Measurements from ENCODE around the gene ALDH3A1. TPM values are rescaled to one million over a fixed set of nuclear protein-coding genes. Genes with fewer than 3 reads are reported as not detected.

The ALDH3A1 gene
- not detected for total RNA-seq
- total RNA-seq (2013): not detected
- 0 to 0.18 (median 0) reads per million in 29 experiments for total RNA-seq

- H3K27ac Mint-ChIP-seq: no peak within 1 kb of the TSS
- WGBS (ENCODE audit: insufficient coverage): 77% methylated on average over 21 of the region's 25 CpGs
- ATAC-seq (replicated peaks in 1 of 4) (no peak), DNase-seq (no peak)
- no peak within 1 kb of the TSS for H3K4me3 Mint-ChIP-seq
- POLR2A ChIA-PET: no interaction called here
- no peaks in the 10 kb centered on the region for H3K36me3 ChIP-seq (ENCODE audit: control insufficient read depth in 2 of 2, extremely low read depth in 1 of 2, insufficient read depth in 1 of 2, low read length in 1 of 2)
- no peak within 1 kb of the TSS for H3K27ac ChIP-seq (ENCODE audit: low read length)
- H3K9me3 Mint-ChIP-seq: no peaks in the 10 kb centered on the region
- CTCF ChIA-PET: interaction anchor here in 1 of 2 donors (0.6 kb wide), 1 partner anchor 28 kb away, joined by 5 read pairs; no protein-coding TSS in a partner anchor
- peaks cover 6 to 8% of the 10 kb centered on the region in 2 donors for H3K27me3 Mint-ChIP-seq
- H3K4me3 ChIP-seq (ENCODE audit: control insufficient read depth in 1 of 2, extremely low read depth in 1 of 2, low read length in 1 of 2): no peak within 1 kb of the TSS
- H3K9me3 ChIP-seq: no peaks in the 10 kb centered on the region
- H3K4me1 ChIP-seq (ENCODE audit: control insufficient read depth in 1 of 2, extremely low read depth in 1 of 2, insufficient read depth in 2 of 2, low read length in 2 of 2): peaks cover 0 to 11% of the 10 kb centered on the region in 2 experiments
- peaks cover 0 to 48% of the 10 kb centered on the region in 2 experiments for H3K27me3 ChIP-seq (replicated peaks in 1 of 2; ENCODE audit: control insufficient read depth in 2 of 2, extremely low read depth in 1 of 2, insufficient read depth in 2 of 2, low read length in 1 of 2)
- no peaks in the 10 kb centered on the region for H3K36me3 Mint-ChIP-seq
- peaks cover 0 to 7% (median 4%) of the 10 kb centered on the region in 3 donors for H3K4me1 Mint-ChIP-seq
These were observed at the start of gene ALDH3A1 for GRCh38 chr17:19747829-19748806. ALDH3A1 (minus strand) TSS chr17:19748298; CDS start chr17:19745129, 3,169 bp downstream.

- Mint-ChIP-seq H3K36me3 (peaks cover 68% of the 10 kb centered on the region), H3K4me3 (no peak overlapping the region), H3K4me1 (peaks cover 9 to 13% (median 11%) of the 10 kb centered on the region in 3 donors), H3K9me3 (peaks cover 6 to 22% (median 15%) of the 10 kb centered on the region in 3 donors), H3K27ac (no peak overlapping the region), H3K27me3 (no peaks in the 10 kb centered on the region)
- no peak for DNase-seq
- peaks cover 6 to 48% of the 10 kb centered on the region in 2 donors for H3K36me3 ChIP-seq (ENCODE audit: control insufficient read depth in 2 of 2, extremely low read depth in 1 of 2, insufficient read depth in 1 of 2, low read length in 1 of 2)
- peaks cover 3% of the 10 kb centered on the region for H3K9me3 ChIP-seq
- 100% methylated on average over 1 of the region's 4 CpGs for WGBS (ENCODE audit: insufficient coverage)
- H3K27ac ChIP-seq (ENCODE audit: low read length): no peak overlapping the region
- peak overlapping the region in 1 of 2 donors; percentile 27 for H3K4me3 ChIP-seq (ENCODE audit: control insufficient read depth in 1 of 2, extremely low read depth in 1 of 2, low read length in 1 of 2)
- ChIA-PET CTCF (interaction anchor here in 1 of 2 donors (0.6 kb wide), 1 partner anchor 271 kb away, joined by 6 read pairs; no protein-coding TSS in a partner anchor), POLR2A (no interaction called here)
- ATAC-seq (replicated peaks in 1 of 4): no peak
- no peaks in the 10 kb centered on the region for H3K27me3 ChIP-seq (replicated peaks in 1 of 2; ENCODE audit: control insufficient read depth in 2 of 2, extremely low read depth in 1 of 2, insufficient read depth in 2 of 2, low read length in 1 of 2)
- H3K4me1 ChIP-seq (ENCODE audit: control insufficient read depth in 1 of 2, extremely low read depth in 1 of 2, insufficient read depth in 2 of 2, low read length in 2 of 2): no peaks in the 10 kb centered on the region
These were observed 48.4 kb upstream of the ALDH3A1 start for GRCh38 chr17:19796457-19796856.

DNA sequence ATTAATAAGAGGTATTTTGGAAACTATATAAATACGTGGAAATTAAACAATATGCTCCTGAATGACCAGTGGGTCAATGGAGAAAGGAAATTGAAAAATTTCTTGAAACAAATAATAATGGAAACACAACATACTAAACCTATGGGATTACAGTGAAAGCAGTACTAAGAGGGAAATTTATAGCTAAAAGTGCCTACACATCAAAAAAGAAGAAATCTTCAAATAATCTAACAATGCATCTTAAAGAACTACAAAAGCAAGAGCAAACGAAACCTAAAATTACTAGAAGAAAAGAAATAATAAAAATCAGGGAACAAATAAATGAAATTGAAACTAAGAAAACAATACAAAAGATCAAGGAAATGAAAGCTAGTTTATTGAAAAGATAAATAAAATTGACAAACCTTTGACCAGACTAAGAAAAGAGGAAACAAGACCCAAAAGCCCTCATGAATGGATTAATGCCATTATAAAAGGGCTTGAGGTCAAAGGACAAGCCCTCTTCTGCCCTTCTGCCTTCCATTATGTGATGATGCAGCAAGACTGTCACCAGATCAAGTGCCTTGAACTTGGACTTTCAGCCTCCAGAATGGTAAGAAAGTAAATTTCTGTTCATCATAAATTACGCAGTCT is 43.9 kb upstream of the ALDH3A1 start:
- H3K4me1 Mint-ChIP-seq: peaks cover 0 to 6% (median 0%) of the 10 kb centered on the region in 3 donors
- H3K27me3 Mint-ChIP-seq: no peaks in the 10 kb centered on the region
- peaks cover 6 to 18% (median 12%) of the 10 kb centered on the region in 3 donors for H3K9me3 Mint-ChIP-seq
- H3K4me3 ChIP-seq (ENCODE audit: control insufficient read depth in 1 of 2, extremely low read depth in 1 of 2, low read length in 1 of 2): no peak overlapping the region
- H3K36me3 ChIP-seq (ENCODE audit: control insufficient read depth in 2 of 2, extremely low read depth in 1 of 2, insufficient read depth in 1 of 2, low read length in 1 of 2): peaks cover 17 to 56% of the 10 kb centered on the region in 2 donors
- no peaks in the 10 kb centered on the region for H3K27me3 ChIP-seq (replicated peaks in 1 of 2; ENCODE audit: control insufficient read depth in 2 of 2, extremely low read depth in 1 of 2, insufficient read depth in 2 of 2, low read length in 1 of 2)
- no peak for DNase-seq
- 100% methylated on average over 1 of the region's 3 CpGs for WGBS (ENCODE audit: insufficient coverage)
- H3K36me3 Mint-ChIP-seq: peaks cover 83% of the 10 kb centered on the region
- no peak overlapping the region for H3K27ac ChIP-seq (ENCODE audit: low read length)
- ATAC-seq (replicated peaks in 1 of 4): no peak
- peaks cover 3% of the 10 kb centered on the region for H3K9me3 ChIP-seq
- POLR2A ChIA-PET: no interaction called here
- H3K4me1 ChIP-seq (ENCODE audit: control insufficient read depth in 1 of 2, extremely low read depth in 1 of 2, insufficient read depth in 2 of 2, low read length in 2 of 2): no peaks in the 10 kb centered on the region
- CTCF ChIA-PET: interaction anchor here in 1 of 2 donors (0.6 kb wide), 3 partner anchors 151 to 359 kb away, joined by 3 to 4 read pairs (median 3); no protein-coding TSS in a partner anchor
- H3K27ac Mint-ChIP-seq: no peak overlapping the region
- no peak overlapping the region for H3K4me3 Mint-ChIP-seq

DNA sequence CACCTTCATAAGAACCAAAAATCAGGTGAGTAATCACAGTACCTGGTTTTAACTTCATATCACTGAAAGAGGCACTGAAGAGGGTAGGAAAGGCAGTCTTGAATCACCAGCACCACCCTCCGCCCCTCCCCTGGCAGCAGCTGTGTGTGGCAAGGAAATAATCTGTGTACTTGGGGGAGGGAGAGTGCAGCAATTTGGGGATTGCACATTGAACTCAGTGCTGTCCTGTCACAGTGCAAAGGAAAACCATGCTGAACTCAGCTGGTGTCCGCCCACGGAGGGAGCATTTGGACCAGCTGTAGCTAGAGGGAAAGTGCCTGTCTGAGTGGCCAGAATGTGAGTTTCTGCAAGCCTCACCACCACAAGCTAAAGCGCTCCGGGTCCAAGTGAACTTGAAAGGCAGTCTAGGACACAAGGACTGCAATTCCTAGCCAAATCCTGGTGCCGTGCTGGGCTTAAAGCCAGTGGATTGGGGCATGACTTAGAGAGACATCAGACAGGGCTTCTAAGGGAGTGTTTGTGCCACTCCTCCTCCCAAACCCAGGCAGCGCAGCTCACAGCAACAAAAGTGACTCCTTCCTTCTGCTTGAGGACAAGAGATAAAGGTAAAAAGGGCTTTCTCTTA is 39.7 kb upstream of the ALDH3A1 start:
- Histone ChIP-seq H3K4me1 (ENCODE audit: control insufficient read depth in 1 of 2, extremely low read depth in 1 of 2, insufficient read depth in 2 of 2, low read length in 2 of 2) (no peaks in the 10 kb centered on the region), H3K36me3 (ENCODE audit: control insufficient read depth in 2 of 2, extremely low read depth in 1 of 2, insufficient read depth in 1 of 2, low read length in 1 of 2) (peaks cover 17 to 30% of the 10 kb centered on the region in 2 donors), H3K4me3 (ENCODE audit: control insufficient read depth in 1 of 2, extremely low read depth in 1 of 2, low read length in 1 of 2) (no peak overlapping the region), H3K27me3 (replicated peaks in 1 of 2; ENCODE audit: control insufficient read depth in 2 of 2, extremely low read depth in 1 of 2, insufficient read depth in 2 of 2, low read length in 1 of 2) (no peaks in the 10 kb centered on the region), H3K27ac (ENCODE audit: low read length) (no peak overlapping the region), H3K9me3 (no peaks in the 10 kb centered on the region)
- Mint-ChIP-seq H3K4me3 (no peak overlapping the region), H3K27me3 (no peaks in the 10 kb centered on the region), H3K4me1 (peaks cover 0 to 6% (median 0%) of the 10 kb centered on the region in 3 donors), H3K9me3 (no peaks in the 10 kb centered on the region), H3K36me3 (peaks cover 46% of the 10 kb centered on the region), H3K27ac (no peak overlapping the region)
- DNase-seq (no peak), ATAC-seq (replicated peaks in 1 of 4) (no peak)
- POLR2A ChIA-PET: no interaction called here
- 100% methylated on average over 1 of the region's 7 CpGs for WGBS (ENCODE audit: insufficient coverage)
- CTCF ChIA-PET: interaction anchor here in 1 of 2 donors (0.6 to 1.2 kb wide), 2 partner anchors 21 to 112 kb away, joined by 3 read pairs; no protein-coding TSS in a partner anchor

- Histone ChIP-seq H3K27ac (ENCODE audit: low read length) (no peak overlapping the region), H3K36me3 (ENCODE audit: control insufficient read depth in 2 of 2, extremely low read depth in 1 of 2, insufficient read depth in 1 of 2, low read length in 1 of 2) (peaks cover 17 to 38% of the 10 kb centered on the region in 2 donors), H3K4me1 (ENCODE audit: control insufficient read depth in 1 of 2, extremely low read depth in 1 of 2, insufficient read depth in 2 of 2, low read length in 2 of 2) (no peaks in the 10 kb centered on the region), H3K9me3 (no peaks in the 10 kb centered on the region), H3K4me3 (ENCODE audit: control insufficient read depth in 1 of 2, extremely low read depth in 1 of 2, low read length in 1 of 2) (no peak overlapping the region), H3K27me3 (replicated peaks in 1 of 2; ENCODE audit: control insufficient read depth in 2 of 2, extremely low read depth in 1 of 2, insufficient read depth in 2 of 2, low read length in 1 of 2) (no peaks in the 10 kb centered on the region)
- Mint-ChIP-seq H3K4me3 (no peak overlapping the region), H3K4me1 (peaks cover 0 to 4% (median 0%) of the 10 kb centered on the region in 3 donors), H3K36me3 (peaks cover 48% of the 10 kb centered on the region), H3K27ac (no peak overlapping the region), H3K9me3 (no peaks in the 10 kb centered on the region), H3K27me3 (no peaks in the 10 kb centered on the region)
- ChIA-PET CTCF (interaction anchor here (0.5 to 0.7 kb wide), 3 partner anchors 24 to 1307 kb away, joined by 3 to 4 read pairs (median 3); no protein-coding TSS in a partner anchor), POLR2A (interaction anchor here in 1 of 2 donors (0.7 kb wide), 1 partner anchor 112 kb away, joined by 3 read pairs; no protein-coding TSS in a partner anchor)
- DNase-seq (no peak), ATAC-seq (replicated peaks in 1 of 4) (no peak)
- no CpG with 5 or more reads among the region's 4 CpGs for WGBS (ENCODE audit: insufficient coverage)
These were observed 37.8 kb upstream of the ALDH3A1 start for GRCh38 chr17:19785854-19786253.
